HEK293T (cell line): ENCODE measurements around the gene MYO5C.

Experiments used
- ARNT ChIP-seq: fragments of 450-650 bp; IDR thresholded peaks from 2 replicates; pipeline ENCODE4 v1.6.1; 2017; ENCODE audit warnings: mild to moderate bottlenecking
- BHLHE40 ChIP-seq: fragments of 450-650 bp; IDR thresholded peaks from 2 replicates; pipeline ENCODE4 v1.6.1; 2016; ENCODE audit warnings: mild to moderate bottlenecking, moderate library complexity, borderline replicate concordance
- CTBP1 ChIP-seq: fragments of 450-650 bp; IDR thresholded peaks from 2 replicates; pipeline ENCODE4 v1.6.1; 2016; ENCODE audit warnings: borderline replicate concordance
- ELF4 ChIP-seq: fragments of 450-650 bp; IDR thresholded peaks from 2 replicates; pipeline ENCODE4 v1.6.1; 2017; ENCODE audit warnings: antibody characterized with exemption
- FOXK2 ChIP-seq: fragments of 450-650 bp; IDR thresholded peaks from 2 replicates; pipeline ENCODE4 v1.6.1; 2016; ENCODE audit warnings: mild to moderate bottlenecking
- FOXM1 ChIP-seq: fragments of 450-650 bp; IDR thresholded peaks from 2 replicates; pipeline ENCODE4 v1.6.1; 2017; ENCODE audit warnings: mild to moderate bottlenecking, borderline replicate concordance
- HDGF ChIP-seq: fragments of 450-650 bp; IDR thresholded peaks from 2 replicates; pipeline ENCODE4 v1.6.1; 2017; ENCODE audit warnings: antibody characterized with exemption, borderline replicate concordance
- LEF1 ChIP-seq: fragments of 450-650 bp; IDR thresholded peaks from 2 replicates; pipeline ENCODE4 v1.6.1; 2017; ENCODE audit warnings: mild to moderate bottlenecking, borderline replicate concordance
- NFRKB ChIP-seq: fragments of 450-650 bp; IDR thresholded peaks from 2 replicates; pipeline ENCODE4 v1.6.1; 2016; ENCODE audit warnings: mild to moderate bottlenecking, moderate library complexity
- SP1 ChIP-seq: fragments of 450-650 bp; IDR thresholded peaks from 2 replicates; pipeline ENCODE4 v1.6.1; 2017
- SUZ12 ChIP-seq: fragments of 450-650 bp; IDR thresholded peaks from 2 replicates; pipeline ENCODE4 v1.6.1; 2016; ENCODE audit warnings: mild to moderate bottlenecking
- TARDBP ChIP-seq: fragments of 450-650 bp; IDR thresholded peaks from 2 replicates; pipeline ENCODE4 v1.6.1; 2016
- ZNF384 ChIP-seq: fragments of 450-650 bp; IDR thresholded peaks from 2 replicates; pipeline ENCODE4 v1.6.1; 2016
- TF ChIP-seq, protein P1 (sequence below): fragments of 450-650 bp; IDR thresholded peaks from 2 replicates; pipeline ENCODE4 v1.6.1; 2016

DNA sequence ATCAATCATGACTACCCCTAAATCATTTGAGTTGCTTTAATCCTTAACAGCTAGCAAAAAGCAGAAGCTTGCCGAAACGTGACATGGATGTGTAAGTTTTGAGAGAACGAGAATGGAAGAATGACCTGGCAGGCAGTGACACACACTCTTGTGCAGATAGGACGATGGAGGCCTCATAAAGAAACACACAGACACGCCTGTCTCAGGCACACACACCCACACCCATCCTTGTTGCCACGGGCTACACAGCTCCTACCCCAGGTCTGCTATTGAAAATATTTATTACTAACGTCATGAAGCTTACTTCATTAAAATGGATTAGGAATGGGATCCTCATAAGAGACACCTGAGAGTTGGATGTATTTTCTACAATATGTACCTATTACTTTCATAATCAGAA is 8.5 kb downstream of the MYO5C start:
- TF ChIP-seq SUZ12 (no peak), LEF1 (no peak), FOXM1 (no peak), NFRKB (no peak), BHLHE40 (no peak), FOXK2 (no peak), ARNT (no peak), ELF4 (no peak), HDGF (no peak), TARDBP (no peak), SP1 (no peak), CTBP1 (no peak), ZNF384 (no peak)
- TF ChIP-seq, protein P1, sequence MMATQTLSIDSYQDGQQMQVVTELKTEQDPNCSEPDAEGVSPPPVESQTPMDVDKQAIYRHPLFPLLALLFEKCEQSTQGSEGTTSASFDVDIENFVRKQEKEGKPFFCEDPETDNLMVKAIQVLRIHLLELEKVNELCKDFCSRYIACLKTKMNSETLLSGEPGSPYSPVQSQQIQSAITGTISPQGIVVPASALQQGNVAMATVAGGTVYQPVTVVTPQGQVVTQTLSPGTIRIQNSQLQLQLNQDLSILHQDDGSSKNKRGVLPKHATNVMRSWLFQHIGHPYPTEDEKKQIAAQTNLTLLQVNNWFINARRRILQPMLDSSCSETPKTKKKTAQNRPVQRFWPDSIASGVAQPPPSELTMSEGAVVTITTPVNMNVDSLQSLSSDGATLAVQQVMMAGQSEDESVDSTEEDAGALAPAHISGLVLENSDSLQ, result no peak
